ENCODE measurements around the gene PCLAF. TPM values are rescaled to one million over a fixed set of nuclear protein-coding genes. Genes with fewer than 3 reads are reported as not detected.

The PCLAF gene
- total and polyA plus RNA-seq, 2 of the 4 experiments (the other 2 are of a cell fraction), result 12.9 to 60.5 TPM

DNA sequence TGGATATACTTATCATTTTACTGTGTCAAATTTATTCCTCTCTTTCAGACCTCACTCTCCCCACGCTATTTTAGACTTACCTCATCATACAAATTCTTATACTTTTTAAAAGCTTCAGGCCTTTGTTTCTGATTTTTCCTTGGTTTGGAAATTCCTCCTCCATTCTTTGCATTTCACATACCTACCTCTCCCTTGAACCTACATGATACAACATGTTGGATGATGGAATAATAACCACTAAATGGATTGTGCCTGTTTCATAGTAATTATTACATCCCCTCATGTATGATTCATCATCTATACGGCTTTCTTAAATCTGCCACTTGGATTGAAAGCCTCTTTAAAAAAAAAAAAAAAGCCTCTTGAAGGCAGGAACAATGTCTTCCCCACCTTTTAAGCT, 31.0 kb upstream of the PCLAF start:
- no peak overlapping the region for H4K8ac ChIP-seq (ENCODE audit: low read depth in 2 of 2, low read length in 2 of 2)
- H3K27ac ChIP-seq (ENCODE audit: insufficient read depth, low read length), result no peak overlapping the region
- no peak overlapping the region for H3K56ac ChIP-seq (ENCODE audit: extremely low read depth, insufficient read depth, low read length)
- no peaks in the 10 kb centered on the region for H3K9me3 ChIP-seq (ENCODE audit: control insufficient read depth, insufficient read depth, low read length)
- no peak for ATAC-seq (ENCODE audit: low read depth)
- H2BK5ac ChIP-seq (ENCODE audit: low read depth, low read length, poor library complexity, severe bottlenecking), result no peak overlapping the region
- BruUV-seq (replicated peaks), result no TSS peak
- ChIA-PET CTCF (interaction anchor here (0.6 kb wide), 1 partner anchor 10 kb away, joined by 3 read pairs; no protein-coding TSS in a partner anchor), POLR2A (ENCODE audit: unreplicated experiment) (no interaction called here)
- DNase-seq, result no peak
- H3K79me1 ChIP-seq (ENCODE audit: low read depth in 1 of 2, low read length in 2 of 2), result peaks cover 3 to 11% of the 10 kb centered on the region in 2 experiments; a peak in 2 of 4 replicates
- H3K23ac ChIP-seq (ENCODE audit: low read depth, low read length), result no peak overlapping the region
- H2AK9ac ChIP-seq (replicated peaks; ENCODE audit: low read depth, low read length, poor library complexity), result no peak overlapping the region
- dilution Hi-C loops (cut with HindIII; ENCODE audit: low sequenced_read_pairs, unreplicated experiment) (no loop called here), intact Hi-C loops (cut with micrococcal nuclease) (no loop called here), in situ Hi-C loops (cut with MboI; ENCODE audit: low sequenced_read_pairs) (no loop called here)
- no peak overlapping the region for H4K91ac ChIP-seq (ENCODE audit: insufficient read depth, low read depth, low read length)
- H4K20me1 ChIP-seq (ENCODE audit: insufficient read depth, low read length), result no peaks in the 10 kb centered on the region
- no peak overlapping the region for H3K4me2 ChIP-seq (ENCODE audit: low read depth, low read length)
- H2AK5ac ChIP-seq (ENCODE audit: low read depth, low read length), result no peak overlapping the region
- no peak overlapping the region for H3K9ac ChIP-seq (ENCODE audit: low read depth, low read length)
- H3K4ac ChIP-seq (ENCODE audit: low read depth, low read length), result no peak overlapping the region
- H3K27me3 ChIP-seq (ENCODE audit: control insufficient read depth, insufficient read depth, low read length), result no peaks in the 10 kb centered on the region
- WGBS, 2 experiments (ENCODE audit: extremely low coverage in 2 of 2, insufficient read length in 1 of 2), result no CpG with 5 or more reads among the region's 2 CpGs
- no peak overlapping the region for H3K14ac ChIP-seq (replicated peaks; ENCODE audit: low read depth, low read length)
- H2BK15ac ChIP-seq (ENCODE audit: low read depth, low read length), result no peak overlapping the region
- H3K4me3 ChIP-seq (ENCODE audit: insufficient read depth, low read depth, low read length), result no peak overlapping the region
- H3K4me1 ChIP-seq (ENCODE audit: control insufficient read depth, insufficient read depth, low read length), result no peaks in the 10 kb centered on the region
- H4K5ac ChIP-seq (ENCODE audit: low read depth, low read length), result no peak overlapping the region
- no peak overlapping the region for H2BK20ac ChIP-seq (ENCODE audit: low read depth, low read length)
- no peaks in the 10 kb centered on the region for H3K9me1 ChIP-seq (ENCODE audit: insufficient read depth, low read length)
- no peak overlapping the region for H2BK120ac ChIP-seq (ENCODE audit: low read depth, low read length)
- TF ChIP-seq RAD21 (IDR thresholded peaks at IDR 0.05; ENCODE audit: low read length) (no peak), MAZ (IDR thresholded peaks at IDR 0.05; ENCODE audit: borderline replicate concordance, low read depth, low read length) (no peak), SMC3 (IDR thresholded peaks at IDR 0.05; ENCODE audit: low read depth, low read length) (no peak), MAFK (IDR thresholded peaks at IDR 0.05; ENCODE audit: low read depth, low read length) (no peak), CHD1 (IDR thresholded peaks at IDR 0.05; ENCODE audit: low read depth, low read length) (no peak), NFE2L2 (IDR thresholded peaks at IDR 0.05; ENCODE audit: low read depth, low read length) (no peak), MXI1 (IDR thresholded peaks at IDR 0.05; ENCODE audit: borderline replicate concordance, low read depth, low read length) (no peak), CEBPB (IDR thresholded peaks at IDR 0.05; ENCODE audit: low read depth, low read length) (no peak), BHLHE40 (IDR thresholded peaks at IDR 0.05; ENCODE audit: low read depth, low read length) (no peak), RFX5 (IDR thresholded peaks at IDR 0.05; ENCODE audit: low read depth, low read length) (no peak), POLR2A (IDR thresholded peaks at IDR 0.05; ENCODE audit: low read depth, low read length) (no peak), RCOR1 (IDR thresholded peaks at IDR 0.05; ENCODE audit: insufficient replicate concordance, low read length) (no peak), FOS (IDR thresholded peaks at IDR 0.05; ENCODE audit: low read depth, low read length) (no peak), ELK1 (IDR thresholded peaks at IDR 0.05; ENCODE audit: borderline replicate concordance, low read depth, low read length) (no peak)
- TF ChIP-seq, protein P1, sequence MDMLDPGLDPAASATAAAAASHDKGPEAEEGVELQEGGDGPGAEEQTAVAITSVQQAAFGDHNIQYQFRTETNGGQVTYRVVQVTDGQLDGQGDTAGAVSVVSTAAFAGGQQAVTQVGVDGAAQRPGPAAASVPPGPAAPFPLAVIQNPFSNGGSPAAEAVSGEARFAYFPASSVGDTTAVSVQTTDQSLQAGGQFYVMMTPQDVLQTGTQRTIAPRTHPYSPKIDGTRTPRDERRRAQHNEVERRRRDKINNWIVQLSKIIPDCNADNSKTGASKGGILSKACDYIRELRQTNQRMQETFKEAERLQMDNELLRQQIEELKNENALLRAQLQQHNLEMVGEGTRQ (IDR thresholded peaks at IDR 0.05; ENCODE audit: low read depth, low read length), result no peak
- TF ChIP-seq, protein P2, sequence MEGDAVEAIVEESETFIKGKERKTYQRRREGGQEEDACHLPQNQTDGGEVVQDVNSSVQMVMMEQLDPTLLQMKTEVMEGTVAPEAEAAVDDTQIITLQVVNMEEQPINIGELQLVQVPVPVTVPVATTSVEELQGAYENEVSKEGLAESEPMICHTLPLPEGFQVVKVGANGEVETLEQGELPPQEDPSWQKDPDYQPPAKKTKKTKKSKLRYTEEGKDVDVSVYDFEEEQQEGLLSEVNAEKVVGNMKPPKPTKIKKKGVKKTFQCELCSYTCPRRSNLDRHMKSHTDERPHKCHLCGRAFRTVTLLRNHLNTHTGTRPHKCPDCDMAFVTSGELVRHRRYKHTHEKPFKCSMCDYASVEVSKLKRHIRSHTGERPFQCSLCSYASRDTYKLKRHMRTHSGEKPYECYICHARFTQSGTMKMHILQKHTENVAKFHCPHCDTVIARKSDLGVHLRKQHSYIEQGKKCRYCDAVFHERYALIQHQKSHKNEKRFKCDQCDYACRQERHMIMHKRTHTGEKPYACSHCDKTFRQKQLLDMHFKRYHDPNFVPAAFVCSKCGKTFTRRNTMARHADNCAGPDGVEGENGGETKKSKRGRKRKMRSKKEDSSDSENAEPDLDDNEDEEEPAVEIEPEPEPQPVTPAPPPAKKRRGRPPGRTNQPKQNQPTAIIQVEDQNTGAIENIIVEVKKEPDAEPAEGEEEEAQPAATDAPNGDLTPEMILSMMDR (conservative IDR thresholded peaks at IDR 0.05; ENCODE audit: low read depth, low read length), result no peak
- H3K18ac ChIP-seq (ENCODE audit: low read depth, low read length), result no peak overlapping the region
- H3K36me3 ChIP-seq (ENCODE audit: control insufficient read depth, insufficient read depth, low read length), result peaks cover 35% of the 10 kb centered on the region
- H2AFZ ChIP-seq (replicated peaks; ENCODE audit: low read length, poor library complexity), result no peak overlapping the region
